Stimulated activated CD4-positive, alpha-beta T cell treated with anti-CD3 and anti-CD28 coated beads, Interleukin-4, amount 100 ng/mL, for 4 hours (primary cell): ENCODE data around the gene TSPAN10.
"Not testable (repeated sequence)": the region's sequence is repeated elsewhere in the genome, so short reads cannot be mapped to it uniquely, and the experiment has no call there.

ENCODE experiments used
- DNase-seq, 2 experiments: peaks; one replicate each; pipeline ENCODE4 v3.0.0-alpha.2; 2020

TSPAN10 gene

DNA sequence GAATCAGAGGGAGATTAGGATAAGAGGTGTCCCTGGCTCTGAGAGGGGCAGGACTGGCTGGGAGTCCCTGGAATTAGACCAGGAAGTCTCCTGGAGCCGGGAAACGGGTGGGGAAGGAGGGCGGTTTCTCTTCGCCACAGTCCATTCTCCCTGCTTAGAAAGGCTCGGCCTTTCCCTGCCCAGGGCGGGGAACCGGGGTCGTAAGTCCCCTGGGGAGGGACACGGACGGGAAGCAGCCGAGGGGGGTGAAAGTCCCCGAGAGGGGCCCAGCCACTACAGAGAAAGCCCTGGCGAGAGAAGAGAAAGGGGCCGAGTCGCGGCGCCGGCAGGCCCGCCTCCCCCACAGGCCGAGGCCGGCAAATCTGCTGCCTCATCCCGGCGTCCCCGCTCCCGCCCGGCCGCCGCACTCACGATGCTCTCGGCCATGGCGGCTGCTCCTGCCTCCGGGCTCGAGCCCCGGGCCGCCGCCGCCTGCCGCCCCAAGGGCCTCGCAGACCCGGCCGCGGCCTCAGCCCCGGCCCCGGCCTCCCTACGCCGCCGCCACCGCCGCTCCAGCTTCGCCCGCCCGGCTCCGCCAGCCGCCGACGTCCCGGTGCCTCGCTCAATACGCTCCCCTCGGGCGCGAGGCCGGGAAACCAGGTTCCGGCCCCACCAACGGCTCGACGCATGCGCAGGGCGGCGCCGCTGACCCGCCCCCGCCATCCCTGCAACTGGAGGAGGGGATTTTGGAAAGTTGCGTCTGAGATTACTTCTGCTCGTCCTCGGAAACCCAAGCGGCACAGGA is at the start of gene TSPAN10, which contains the start of gene NPLOC4:
TSPAN10 (plus strand) TSS at position 692 of the 784 bp plus-strand sequence. CDS start 5,217 bp downstream, outside the sequence.
NPLOC4 (minus strand) TSS at position 608 of the 784 bp plus-strand sequence; CDS start at position 426, 182 bp downstream.
- peak; percentile 82 to 88 for DNase-seq

DNA sequence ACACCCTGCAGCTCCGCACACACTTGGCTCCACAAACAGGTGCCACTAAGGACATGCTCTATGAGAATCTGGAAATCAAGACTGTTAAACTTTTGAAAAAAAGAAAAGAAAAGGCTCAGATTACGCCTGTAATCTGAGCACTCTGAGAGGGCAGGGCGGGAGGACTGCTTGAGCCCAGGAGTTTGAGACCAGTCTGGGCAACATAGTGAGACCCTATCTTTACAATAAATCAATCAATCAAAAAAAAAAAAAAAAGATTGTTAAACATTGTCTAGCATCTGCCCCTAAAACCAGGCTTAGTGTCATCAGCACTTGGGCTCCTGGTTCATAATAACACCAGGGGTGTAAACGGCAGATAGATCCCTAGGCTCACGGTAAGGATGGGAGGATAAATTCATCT is 47.4 kb upstream of the TSPAN10 start:
- no peak for DNase-seq

DNA sequence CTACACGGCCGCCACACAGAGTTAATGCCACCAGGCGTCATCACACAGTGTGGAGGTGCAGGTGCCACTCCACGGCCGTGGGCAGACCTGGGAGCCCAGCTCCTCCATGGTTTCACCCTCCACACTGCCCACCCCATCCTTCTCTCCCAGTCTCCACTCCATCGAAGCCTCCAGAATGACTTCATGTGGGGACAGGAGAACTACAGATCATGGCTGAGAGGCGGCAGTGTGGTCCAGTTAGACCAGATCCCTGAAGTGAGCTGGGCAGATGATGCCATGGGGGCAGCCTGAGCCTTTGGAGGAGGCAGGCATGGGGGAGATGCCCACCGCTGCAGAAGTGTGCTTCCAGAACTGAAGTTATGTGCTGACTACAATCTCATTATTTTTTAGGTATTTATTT is 46.9 kb upstream of the TSPAN10 start:
- DNase-seq = no peak

DNA sequence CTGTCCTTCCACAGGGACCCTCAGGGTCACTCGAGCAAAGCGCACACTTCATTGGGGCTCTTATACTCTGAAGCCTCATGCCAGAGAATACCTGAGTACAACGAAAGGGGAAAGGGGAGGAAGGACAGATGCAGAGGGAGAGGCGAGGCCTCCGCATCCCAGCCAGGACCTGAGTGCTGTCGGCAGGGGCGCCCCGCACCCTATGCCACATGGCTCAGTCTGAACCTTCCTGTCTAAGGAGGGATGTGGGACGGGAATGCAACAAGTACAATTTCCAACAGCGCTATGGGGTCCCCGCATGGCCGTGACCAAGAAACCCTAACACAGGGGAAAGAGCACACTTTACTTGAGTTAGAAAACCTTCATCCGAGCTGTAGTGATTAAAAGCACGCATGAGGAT is 45.0 kb upstream of the TSPAN10 start:
- DNase-seq = no peak

DNA sequence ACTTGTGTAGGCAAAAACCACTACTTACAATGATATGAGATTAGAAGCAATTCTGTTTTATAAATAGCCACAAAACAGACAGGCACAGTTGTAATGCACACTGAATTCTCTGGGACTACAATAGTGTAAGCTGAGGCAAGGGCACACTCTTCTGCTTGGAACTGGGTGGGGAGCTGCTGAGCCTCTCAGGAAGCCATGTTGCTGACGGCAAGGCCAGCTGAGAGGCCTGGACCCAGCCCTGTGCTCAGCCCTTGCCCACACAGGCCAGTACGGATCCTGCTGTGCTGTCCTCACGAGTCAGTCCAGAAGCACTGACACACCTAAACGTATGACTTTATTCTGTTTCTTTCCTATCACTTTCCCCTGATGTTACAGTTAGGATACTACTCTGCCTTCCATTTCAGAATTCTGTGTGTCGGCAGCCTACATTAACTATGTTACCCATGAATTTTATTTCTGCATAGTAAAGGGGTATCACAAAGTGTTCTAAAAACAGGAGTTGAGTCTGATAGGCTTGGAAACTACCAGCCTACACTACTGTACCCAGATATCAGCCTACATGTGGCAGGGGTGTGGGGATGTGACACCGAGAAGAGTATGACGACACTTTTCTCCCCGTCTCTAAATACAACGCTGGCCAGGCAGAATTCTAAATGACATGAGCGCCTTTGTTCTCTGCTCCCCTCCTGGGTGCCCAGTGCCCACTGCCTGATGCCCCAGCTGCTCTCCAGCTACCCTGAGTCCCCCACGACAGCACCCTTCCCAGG is 43.7 kb upstream of the TSPAN10 start:
- no peak for DNase-seq

DNA sequence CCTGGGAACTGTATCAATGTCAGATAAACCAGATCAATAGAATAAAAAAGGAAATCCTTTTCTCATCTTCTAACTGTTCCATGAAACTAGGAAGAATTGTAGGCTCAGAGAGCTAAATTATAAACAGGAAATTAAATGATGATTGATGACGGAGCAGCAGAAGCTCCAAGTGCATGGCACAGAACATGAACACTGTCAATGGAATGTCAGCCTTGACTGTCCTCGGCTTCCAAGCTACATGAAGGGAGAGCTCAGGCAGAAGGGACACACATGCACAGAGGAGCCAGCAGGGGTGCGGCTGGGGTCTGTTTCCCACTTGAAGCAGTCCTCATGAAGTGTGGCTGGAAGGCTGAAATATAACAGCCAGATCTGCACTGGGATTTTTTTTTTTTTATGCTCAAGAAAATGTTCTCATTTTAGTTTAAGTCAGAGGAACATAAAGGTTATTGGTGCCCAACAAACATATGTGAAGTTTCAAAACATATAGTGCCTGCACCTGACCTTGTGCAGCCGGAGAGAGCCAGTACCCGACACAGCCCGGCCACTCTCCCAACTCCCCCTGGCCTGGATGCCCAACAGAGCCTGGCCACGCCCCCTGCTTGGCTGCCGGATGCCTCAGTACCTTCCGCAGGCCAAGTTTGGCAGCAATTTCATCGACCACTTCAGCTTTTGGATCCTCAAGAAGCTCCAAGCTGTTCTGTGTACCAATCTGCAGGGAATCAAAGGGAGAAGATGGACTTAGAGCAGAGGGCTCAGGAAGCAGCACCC is 37.1 kb upstream of the TSPAN10 start:
- DNase-seq = no peak

DNA sequence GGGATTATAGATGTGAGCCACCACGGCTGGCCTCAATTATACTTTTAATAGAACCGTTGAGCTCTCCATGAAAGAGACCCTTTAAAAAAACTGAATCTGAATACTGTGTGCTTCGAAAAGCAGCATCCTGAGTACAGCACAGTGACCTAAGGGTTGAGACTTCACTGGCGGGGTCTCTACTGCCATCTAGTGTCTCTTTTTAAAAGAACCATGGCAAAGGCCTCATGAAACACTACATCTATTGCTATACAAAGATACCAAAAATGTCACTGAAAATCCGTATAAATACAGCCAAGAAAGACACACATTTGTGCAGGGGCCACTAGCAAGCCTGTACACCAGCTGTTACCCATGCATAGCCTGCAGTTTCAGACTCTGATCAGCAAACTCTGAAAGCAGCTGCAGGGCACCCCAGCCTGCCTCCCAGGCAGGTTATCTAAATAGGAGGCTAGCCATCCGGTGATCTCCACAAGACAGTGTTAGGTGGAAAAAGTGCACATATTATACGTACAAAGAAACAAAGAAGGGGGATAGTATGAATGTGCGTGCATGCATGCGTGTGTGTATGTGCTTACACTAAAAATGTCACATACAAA is 35.4 kb upstream of the TSPAN10 start:
- peak in 1 of 2 experiments; percentile 28 for DNase-seq

DNA sequence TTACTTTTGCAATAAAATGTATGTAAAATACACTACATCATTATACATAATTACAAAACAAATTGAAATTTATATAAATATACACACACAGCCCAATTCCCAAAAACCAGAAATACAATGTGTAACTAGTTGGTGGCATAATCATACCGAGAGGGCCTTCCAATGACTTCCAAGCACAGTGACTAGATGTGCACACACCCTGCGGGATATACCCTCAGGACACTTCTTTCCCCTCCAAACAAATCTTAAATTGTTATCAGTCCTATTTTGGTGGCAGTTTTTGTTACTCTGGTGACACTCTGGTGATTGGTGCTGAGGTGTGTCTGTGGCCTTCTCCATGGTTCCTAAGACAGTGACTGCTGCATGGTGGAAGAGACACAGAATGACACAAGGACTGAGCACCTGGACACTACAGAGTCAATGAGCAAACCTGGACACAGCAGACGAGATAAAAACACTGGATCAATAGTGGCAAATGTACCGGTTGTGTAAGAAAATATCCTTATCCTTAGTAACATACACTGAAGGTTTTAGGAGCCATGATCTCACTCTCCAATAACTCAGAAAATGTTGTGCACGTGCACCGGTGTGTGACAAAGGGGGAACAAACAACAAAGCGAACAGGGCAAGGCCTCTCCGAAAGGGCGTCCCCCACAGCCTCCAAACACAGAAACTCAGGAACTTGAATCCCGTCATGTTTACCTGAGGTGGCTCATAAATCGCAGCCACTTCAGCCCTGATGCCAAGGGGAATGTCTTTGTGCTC is 33.0 kb upstream of the TSPAN10 start:
- DNase-seq = no peak

DNA sequence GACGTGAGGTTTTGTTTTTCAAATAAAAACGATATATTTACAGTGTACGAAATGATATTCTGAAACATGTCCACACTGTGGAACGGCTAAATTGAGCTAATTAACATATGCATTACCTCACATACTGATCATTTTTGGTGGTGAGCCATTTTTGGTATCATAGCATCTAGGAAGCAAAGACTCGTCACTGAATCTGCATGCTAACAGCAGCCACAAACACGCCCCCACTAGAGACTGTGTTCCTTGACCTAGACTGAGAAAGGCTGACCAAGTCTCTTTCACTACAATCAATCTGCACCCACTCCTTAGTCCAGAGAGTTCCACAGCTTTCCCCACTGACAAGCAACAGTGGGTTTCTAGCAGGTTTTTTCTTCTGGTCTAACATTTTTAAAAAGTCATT is 29.6 kb upstream of the TSPAN10 start:
- no peak for DNase-seq

DNA sequence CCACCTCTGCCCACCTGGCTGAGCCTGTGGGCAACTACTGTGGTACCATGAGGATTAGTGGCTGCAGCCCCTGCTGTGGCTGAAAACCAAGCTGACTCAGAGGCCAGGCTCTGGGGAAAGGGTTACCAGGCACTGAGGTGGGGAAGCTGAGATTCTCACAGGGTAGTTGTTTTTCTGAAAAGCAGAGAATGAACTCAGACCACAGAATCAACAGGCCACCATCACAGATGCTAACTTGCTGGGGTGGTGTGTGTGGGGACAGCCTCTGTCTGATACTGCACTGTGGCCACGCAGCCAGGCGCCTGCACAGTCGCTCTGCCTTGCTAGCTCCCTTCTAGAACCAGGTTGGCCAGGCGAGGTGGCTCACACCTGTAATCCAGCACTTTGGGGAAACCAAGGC is 28.9 kb upstream of the TSPAN10 start:
- DNase-seq = no peak

DNA sequence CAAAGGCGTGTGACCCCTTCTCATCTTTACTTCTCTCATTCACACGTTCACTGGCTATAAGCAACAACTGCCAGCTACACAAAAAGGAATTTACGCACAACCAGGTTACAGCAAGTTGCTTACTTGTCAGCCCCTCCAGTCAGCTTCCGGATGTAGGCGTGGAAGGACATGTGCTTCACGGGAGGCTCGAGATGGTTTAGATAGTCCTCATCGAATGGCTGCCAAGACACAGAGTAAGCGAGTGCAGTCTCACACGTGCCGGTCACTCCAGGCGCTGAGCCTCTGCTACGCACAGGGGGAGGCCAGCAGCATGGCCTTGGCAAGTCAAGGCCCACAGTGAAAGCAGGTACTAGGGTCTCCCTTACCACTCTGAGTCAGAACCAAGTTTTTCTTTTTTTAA is 28.4 kb upstream of the TSPAN10 start:
- no peak for DNase-seq

DNA sequence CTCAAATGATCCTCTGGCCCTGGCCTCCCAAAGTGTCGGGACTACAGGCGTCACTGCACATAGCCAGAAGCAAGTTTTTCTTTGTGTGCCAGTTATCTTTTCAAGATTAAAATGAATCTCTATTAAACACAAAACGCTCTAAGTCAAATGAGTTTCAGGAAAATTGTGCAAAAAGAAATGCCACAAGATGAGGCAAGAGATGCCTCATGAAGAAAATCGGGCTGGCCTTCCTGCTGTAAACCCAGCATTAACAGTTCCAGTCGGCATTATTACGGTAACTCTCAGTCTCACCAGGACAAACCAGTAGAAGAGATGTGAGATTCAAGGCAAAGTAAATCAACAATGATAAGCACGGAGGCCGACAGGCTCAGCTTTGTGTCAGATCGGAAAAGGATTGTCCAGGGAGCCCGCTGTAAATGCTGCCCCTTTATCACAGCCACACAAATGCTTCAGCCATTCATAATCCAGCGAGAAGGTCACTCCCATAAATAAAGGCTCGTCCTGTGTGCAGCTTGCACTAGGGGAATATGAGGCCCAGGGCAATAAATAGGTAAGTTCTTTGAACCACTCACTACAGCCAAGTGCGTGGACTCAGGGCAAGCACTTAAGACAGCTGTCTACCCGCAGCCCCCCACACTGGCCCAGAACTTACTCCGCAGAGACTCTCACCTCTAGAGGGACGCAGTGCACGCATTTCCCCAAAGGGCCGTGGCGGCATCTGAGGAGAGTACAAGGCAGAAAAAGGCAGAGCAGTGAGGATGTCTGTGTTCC is 27.3 kb upstream of the TSPAN10 start:
- no peak for DNase-seq

DNA sequence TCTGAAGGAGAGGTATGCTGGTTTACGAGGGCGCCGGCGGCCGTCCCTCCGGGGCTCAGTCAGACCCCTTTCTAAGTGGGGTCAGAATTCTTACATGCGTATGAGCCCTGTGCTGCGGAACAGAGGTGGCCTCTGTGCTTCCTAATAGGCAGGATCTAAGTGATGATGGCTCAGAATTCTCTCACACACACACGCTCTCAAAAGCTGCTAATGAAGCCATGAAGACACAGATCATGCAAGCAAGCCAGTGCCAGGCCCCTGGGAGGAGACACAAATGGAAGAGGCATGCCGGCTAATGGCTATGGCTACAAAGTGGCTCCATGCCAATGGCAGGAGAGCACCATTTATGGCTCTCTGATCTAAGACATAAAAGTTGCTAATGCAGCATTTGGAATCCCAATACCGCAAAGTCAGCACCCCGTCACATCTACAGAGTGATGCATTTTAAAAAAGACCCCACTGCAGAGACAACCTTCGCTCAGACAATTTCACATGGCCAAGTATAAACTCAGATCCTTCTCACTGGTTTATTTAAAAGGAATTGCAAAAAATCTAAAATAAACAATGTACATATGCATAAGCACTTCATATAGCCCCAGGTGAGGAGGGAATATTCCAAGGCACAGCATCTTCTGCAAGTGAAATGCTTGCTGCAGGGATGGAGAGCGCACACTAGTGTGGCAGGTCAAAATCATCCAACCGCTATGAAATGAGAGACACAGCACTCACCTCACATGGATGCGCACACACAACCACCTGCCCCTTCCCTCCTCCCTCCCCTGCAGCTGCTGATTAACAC is 24.6 kb upstream of the TSPAN10 start:
- no peak for DNase-seq

DNA sequence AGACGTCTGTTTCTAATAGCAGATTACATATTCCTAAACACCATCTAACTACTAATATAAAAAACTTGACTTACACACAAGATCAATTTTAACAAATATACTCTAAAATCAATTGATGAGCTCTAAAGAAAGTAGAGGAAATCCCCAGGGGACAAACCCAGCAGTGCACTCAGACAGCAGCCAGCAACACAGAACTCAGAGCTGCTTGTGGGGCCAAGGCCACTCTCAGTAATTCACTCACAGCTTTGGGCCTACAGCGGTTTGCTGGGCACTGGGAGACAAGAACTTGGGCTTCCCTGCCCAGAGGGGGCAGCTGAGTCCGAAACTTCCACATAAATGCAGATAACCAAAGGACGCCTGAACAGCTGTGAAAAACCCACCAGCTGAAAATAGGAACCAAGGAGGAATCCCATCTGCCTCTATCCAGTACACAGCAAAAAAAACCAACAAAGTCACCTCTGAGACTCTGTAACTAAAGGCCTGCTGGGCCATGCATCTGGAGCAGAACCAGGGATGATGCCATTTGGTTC is 21.5 kb upstream of the TSPAN10 start:
- no peak for DNase-seq

DNA sequence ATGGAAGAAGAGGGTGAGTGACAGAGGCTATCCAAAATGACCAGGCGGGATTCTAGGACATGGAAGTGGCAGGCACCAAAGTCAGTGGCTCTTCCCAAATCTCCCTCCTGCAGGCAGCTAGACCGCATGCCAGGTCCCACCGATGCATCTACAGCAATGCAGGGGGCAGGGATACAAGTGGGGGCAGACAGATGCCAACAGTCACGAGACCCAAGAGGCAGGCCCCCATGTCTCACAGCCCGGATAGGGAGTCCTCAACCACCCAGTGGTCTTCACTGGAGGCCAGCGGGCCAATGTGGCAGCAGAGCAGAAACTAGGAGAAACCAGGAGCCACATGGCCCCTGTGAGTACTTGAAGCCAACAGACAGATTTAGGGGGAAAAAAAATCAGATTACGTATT is 20.1 kb upstream of the TSPAN10 start:
- no peak for DNase-seq

DNA sequence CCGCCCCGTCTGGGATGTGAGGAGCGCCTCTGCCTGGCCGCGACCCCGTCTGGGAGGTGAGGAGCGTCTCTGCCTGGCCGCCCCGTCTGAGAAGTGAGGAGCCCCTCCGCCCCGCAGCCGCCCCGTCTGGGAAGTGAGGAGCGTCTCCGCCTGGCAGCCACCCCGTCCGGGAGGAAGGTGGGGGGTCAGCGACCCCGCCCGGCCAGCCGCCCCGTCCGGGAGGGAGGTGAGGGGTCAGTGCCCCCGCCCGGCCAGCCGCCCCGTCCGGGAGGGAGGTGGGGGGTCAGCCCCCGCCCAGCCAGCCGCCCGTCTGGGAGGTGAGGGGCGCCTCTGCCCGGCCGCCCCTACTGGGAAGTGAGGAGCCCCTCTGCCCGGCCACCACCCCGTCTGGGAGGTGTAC is 18.7 kb upstream of the TSPAN10 start:
- not testable (repeated sequence) for DNase-seq

DNA sequence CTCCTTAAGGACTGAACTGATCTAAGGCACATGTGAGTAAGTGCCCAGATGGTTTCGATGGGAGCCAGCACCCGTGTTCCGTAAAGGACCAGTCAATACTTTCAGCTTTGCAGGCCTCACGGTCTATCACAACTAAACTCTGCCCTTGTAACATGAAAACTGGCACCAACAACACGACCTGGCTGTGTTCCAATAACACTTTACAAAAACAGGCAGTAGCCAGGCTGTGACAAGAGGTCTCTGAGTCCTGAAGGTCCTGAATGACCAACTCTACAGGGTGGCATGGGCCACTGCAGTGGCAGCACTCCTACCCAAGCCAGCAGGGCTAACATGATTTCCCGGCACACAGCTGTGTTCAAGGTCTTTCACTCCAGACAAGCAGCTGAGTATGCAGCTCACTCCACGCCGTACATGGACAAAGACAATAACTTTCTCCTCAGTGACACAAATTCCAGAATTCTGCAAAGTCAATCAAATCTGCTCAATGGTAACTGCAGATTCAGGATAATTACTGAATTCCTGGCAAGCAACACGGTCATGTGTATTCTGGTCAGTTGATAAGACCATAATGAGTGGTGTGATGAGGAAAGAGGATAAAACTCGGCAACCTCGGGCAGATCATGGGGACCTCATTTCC is 15.4 kb upstream of the TSPAN10 start:
- no peak for DNase-seq

DNA sequence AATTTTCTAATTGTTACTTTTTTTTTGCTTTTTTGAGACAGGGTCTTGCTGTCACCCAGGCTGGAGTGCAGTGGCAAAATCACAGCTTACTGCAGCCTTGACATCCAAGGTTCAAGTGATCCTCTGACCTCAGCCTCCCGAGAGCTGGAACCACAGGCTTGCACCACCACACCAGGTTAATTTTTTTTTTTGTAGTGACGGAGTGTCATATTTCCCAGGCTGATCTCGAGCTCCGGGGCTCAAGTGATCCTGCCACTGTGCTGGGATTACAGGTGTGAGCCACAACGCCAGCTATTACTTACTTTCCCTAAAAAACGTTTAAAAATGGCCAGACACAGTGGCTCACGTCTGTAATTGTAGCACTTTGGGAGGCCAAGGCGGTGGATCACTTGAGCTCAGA is 6.7 kb upstream of the TSPAN10 start:
- no peak for DNase-seq

DNA sequence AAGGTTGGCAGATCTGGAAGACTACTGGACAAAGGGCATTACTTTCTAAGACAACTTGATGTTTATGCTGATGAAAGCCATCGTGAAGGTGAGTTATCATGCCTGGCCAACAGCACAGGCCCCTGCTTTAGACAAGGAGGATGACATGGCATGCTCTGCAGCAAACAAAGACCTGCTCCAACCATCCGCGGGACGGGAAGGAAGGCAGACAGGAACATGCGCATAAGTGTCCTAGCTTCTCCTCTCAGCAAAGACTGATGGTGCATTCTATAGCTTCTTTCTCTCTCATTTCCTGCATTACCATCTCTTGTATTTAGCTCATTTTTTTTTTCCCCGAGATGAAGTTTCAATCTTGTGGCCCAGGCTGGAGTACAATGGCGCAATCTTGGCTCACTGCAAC is 5.5 kb upstream of the TSPAN10 start:
- DNase-seq = no peak

DNA sequence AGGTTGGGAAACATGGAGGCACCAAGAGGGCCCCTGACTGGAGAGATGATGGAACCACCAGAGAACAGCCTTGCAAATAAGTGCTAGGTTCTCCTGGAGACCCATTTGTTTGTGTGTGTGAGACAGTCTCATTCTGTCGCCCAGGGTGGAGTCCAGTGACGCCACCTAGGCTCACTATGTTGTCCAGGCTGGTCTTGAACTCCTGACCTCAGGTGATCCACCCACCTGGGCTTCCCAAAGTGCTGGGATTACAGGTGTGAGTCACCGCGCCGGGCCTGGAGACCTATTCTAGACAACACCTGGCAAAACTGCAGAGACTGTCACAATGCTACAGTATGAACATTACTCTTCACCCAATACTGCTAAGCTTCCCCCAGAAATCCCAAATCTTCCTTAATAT is 1.6 kb upstream of the TSPAN10 start:
- DNase-seq = no peak
